ENCODE data around the gene CBR1.

DNA sequence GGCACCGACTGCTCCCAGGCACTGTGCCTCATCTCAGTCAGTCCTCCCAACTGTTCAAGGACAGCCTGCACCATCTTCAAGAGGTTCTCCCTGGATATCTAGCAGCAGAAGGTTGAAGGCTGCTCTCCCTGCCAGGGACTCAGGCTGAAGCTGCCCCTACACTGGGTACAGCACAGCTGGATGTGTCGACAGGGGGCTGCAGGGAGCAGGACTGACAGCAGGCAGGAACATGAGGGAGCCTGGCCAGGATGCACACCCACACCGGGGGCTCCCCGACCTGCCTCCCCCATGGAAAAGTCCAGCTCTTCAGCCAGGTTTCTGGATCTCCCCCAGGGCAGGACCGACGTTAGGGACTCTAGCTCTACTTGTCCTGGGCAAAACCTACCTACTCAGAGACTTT lies 30.0 kb upstream of the CBR1 start:
- TF ChIP-seq, protein P1, sequence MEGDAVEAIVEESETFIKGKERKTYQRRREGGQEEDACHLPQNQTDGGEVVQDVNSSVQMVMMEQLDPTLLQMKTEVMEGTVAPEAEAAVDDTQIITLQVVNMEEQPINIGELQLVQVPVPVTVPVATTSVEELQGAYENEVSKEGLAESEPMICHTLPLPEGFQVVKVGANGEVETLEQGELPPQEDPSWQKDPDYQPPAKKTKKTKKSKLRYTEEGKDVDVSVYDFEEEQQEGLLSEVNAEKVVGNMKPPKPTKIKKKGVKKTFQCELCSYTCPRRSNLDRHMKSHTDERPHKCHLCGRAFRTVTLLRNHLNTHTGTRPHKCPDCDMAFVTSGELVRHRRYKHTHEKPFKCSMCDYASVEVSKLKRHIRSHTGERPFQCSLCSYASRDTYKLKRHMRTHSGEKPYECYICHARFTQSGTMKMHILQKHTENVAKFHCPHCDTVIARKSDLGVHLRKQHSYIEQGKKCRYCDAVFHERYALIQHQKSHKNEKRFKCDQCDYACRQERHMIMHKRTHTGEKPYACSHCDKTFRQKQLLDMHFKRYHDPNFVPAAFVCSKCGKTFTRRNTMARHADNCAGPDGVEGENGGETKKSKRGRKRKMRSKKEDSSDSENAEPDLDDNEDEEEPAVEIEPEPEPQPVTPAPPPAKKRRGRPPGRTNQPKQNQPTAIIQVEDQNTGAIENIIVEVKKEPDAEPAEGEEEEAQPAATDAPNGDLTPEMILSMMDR (IDR thresholded peaks at IDR 0.05; ENCODE audit: insufficient read depth, low read length, poor library complexity, severe bottlenecking), result no peak
- TF ChIP-seq EZH2phosphoT487 (conservative IDR thresholded peaks at IDR 0.05; ENCODE audit: low read length), result no peak

Measured in SU-DHL-6 (cell line).